HG02884 (cell line): Measurements from ENCODE around the gene ZMYND8.

Source experiments
- ATAC-seq: cut with Tn5 transposase; IDR thresholded peaks from one replicate; pipeline ENCODE4 v1.9.1; 2021; ENCODE audit warnings: mild to moderate bottlenecking, moderate library complexity; ENCODE audit not compliant: unreplicated experiment

The ZMYND8 gene

GRCh38 chr20:47233333-47234188 is 122.9 kb downstream of the ZMYND8 start:
- no peak for ATAC-seq

GRCh38 chr20:47232518-47232917 is 124.0 kb downstream of the ZMYND8 start:
- ATAC-seq, result no peak

GRCh38 chr20:47231382-47232039 is 125.0 kb downstream of the ZMYND8 start:
- ATAC-seq, result no peak

- ATAC-seq, result no peak
Measured at GRCh38 chr20:47230811-47231256, 125.7 kb downstream of the ZMYND8 start.

GRCh38 chr20:47228654-47229053 is 127.8 kb downstream of the ZMYND8 start:
- ATAC-seq, result no peak

GRCh38 chr20:47227576-47227975 is 128.9 kb downstream of the ZMYND8 start:
- ATAC-seq, result no peak

GRCh38 chr20:47227119-47227518 is 129.4 kb downstream of the ZMYND8 start:
- no peak for ATAC-seq

GRCh38 chr20:47225458-47225857 is 131.0 kb downstream of the ZMYND8 start:
- ATAC-seq, result no peak

- no peak for ATAC-seq
Measured at GRCh38 chr20:47224857-47225256, 131.6 kb downstream of the ZMYND8 start.

GRCh38 chr20:47224300-47224791 is 132.2 kb downstream of the ZMYND8 start:
- no peak for ATAC-seq

GRCh38 chr20:47223896-47224295 is 132.6 kb downstream of the ZMYND8 start:
- ATAC-seq, result no peak

GRCh38 chr20:47222468-47223119 is 133.9 kb downstream of the ZMYND8 start:
- ATAC-seq, result no peak

GRCh38 chr20:47221036-47221625 is 135.4 kb downstream of the ZMYND8 start:
- no peak for ATAC-seq

- no peak for ATAC-seq
Measured at GRCh38 chr20:47220161-47220582, 136.3 kb downstream of the ZMYND8 start.

- no peak for ATAC-seq
Measured at GRCh38 chr20:47217482-47218446, 138.7 kb downstream of the ZMYND8 start.

- no peak for ATAC-seq
Measured at GRCh38 chr20:47216819-47217410, 139.6 kb downstream of the ZMYND8 start.

- no peak for ATAC-seq
Measured at GRCh38 chr20:47215653-47216397, 140.7 kb downstream of the ZMYND8 start.

- no peak for ATAC-seq
Measured at GRCh38 chr20:47213966-47214365, 142.5 kb downstream of the ZMYND8 start.
